K562 (cell line): ENCODE results near the gene CRABP2. TPM values are rescaled to one million over a fixed set of nuclear protein-coding genes. Genes with fewer than 3 reads are reported as not detected.

Experiments
- ATAC-seq: fragments of 200-7000 bp; cut with Tn5 transposase; 3 replicates; pipeline ENCODE4 v1.9.1; 2020; ENCODE audit warnings: moderate library complexity
- BruUV-seq: library from RNA; stranded (reverse); fragments of 400-500 nt; replicated peaks from 2 replicates; lab custom pipeline; 2021; lab: Mats Ljungman, UMichigan
- CTCF ChIA-PET: fragments of 300-600 bp; formaldehyde crosslinking; extraction: SDS; loops from one replicate; lab custom pipeline; 2021; ENCODE audit warnings: low intra/inter-chr PET ratio; lab: Yijun Ruan, JAX
- POLR2A ChIA-PET: fragments of 300-600, 350-650 bp; sonication (Branson Sonifier 250); formaldehyde crosslinking; extraction: SDS; loops from one replicate; lab custom pipeline; 2021; ENCODE audit warnings: antibody characterized with exemption, inconsistent platforms; lab: Yijun Ruan, JAX
- DNase-seq, 4 experiments: peaks; one replicate each; pipeline versions ENCODE4 v3.0.0 to v3.0.0-alpha.2; 2011 to 2018; ENCODE audit warnings: low spot score in 3 of 4, mixed read lengths in 3 of 4; ENCODE audit errors: extremely low read depth in 1 of 4
- FAIRE-seq: peaks from 2 replicates; lab custom pipeline; 2011; peaks lifted over from hg19 to GRCh38; lab: Jason Lieb, UNC
- H2AFZ ChIP-seq: 2 replicates; pipeline ENCODE4 v1.6.0; 2011; ENCODE audit warnings: low read depth, low read length, control low read depth, inconsistent platforms
- H3K27ac ChIP-seq: fragments of 200-600 bp; 3 replicates; pipeline ENCODE4 v1.8.0; 2011; ENCODE audit warnings: low read depth, mild to moderate bottlenecking, control low read depth, inconsistent platforms, low read length, moderate library complexity, mixed read lengths; ENCODE audit errors: extremely low read depth
- H3K27me3 ChIP-seq, 2 experiments: fragments of 300-600 bp in 1 of 2; 2 replicates in 1 of 2; 3 replicates in 1 of 2; pipeline versions ENCODE4 v1.6.0 to v1.8.0; 2011; ENCODE audit warnings: inconsistent platforms in 2 of 2, low read length in 2 of 2, mild to moderate bottlenecking in 1 of 2, mixed read lengths in 1 of 2, moderate library complexity in 1 of 2; ENCODE audit not compliant: control insufficient read depth in 2 of 2, insufficient read depth in 2 of 2
- H3K36me3 ChIP-seq: fragments of 300-600 bp; 3 replicates; pipeline ENCODE4 v1.8.0; 2011; ENCODE audit warnings: mild to moderate bottlenecking, low read length, inconsistent platforms; ENCODE audit not compliant: control insufficient read depth, insufficient read depth
- H3K4me1 ChIP-seq, 2 experiments: fragments of 200-600 bp in 1 of 2; replicated peaks in 1 of 2; 2 replicates in 1 of 2; 3 replicates in 1 of 2; pipeline versions ENCODE4 v1.5.1 to v1.8.0; 2011; ENCODE audit warnings: inconsistent platforms in 2 of 2, low read length in 2 of 2, mild to moderate bottlenecking in 1 of 2, mixed read lengths in 1 of 2, moderate library complexity in 1 of 2; ENCODE audit not compliant: control insufficient read depth in 2 of 2, insufficient read depth in 2 of 2
- H3K4me2 ChIP-seq: 2 replicates; pipeline ENCODE4 v1.6.1; 2011; ENCODE audit warnings: low read length, control low read depth, inconsistent platforms, mixed read lengths; ENCODE audit not compliant: insufficient read depth
- H3K4me3 ChIP-seq: fragments of 200-600 bp; sonication (generic), shearing (Covaris generic); 2 replicates; pipeline ENCODE4 v1.5.1; 2016; ENCODE audit warnings: control low read depth, inconsistent platforms
- H3K79me2 ChIP-seq: fragments of 200-600 bp; 3 replicates; pipeline ENCODE4 v1.8.0; 2011; ENCODE audit warnings: low read length, inconsistent platforms; ENCODE audit not compliant: control insufficient read depth, insufficient read depth
- H3K9ac ChIP-seq, 2 experiments: 2 replicates each; pipeline versions ENCODE4 v1.6.0 to v1.6.1; 2011; ENCODE audit warnings: low read depth in 2 of 2, low read length in 2 of 2, control low read depth in 1 of 2, inconsistent platforms in 1 of 2, mild to moderate bottlenecking in 1 of 2, mixed read lengths in 1 of 2; ENCODE audit not compliant: insufficient read depth in 1 of 2
- H3K9me1 ChIP-seq: one replicate; pipeline ENCODE4 v1.6.0; 2011; ENCODE audit warnings: inconsistent platforms, mild to moderate bottlenecking, low read length, moderate library complexity; ENCODE audit not compliant: control insufficient read depth, insufficient read depth
- H3K9me3 ChIP-seq: replicated peaks from 2 replicates; pipeline ENCODE4 v1.5.1; 2011; ENCODE audit warnings: low read depth, low read length, inconsistent platforms; ENCODE audit not compliant: control insufficient read depth, insufficient read depth
- H4K20me1 ChIP-seq: replicated peaks from 2 replicates; pipeline ENCODE4 v1.6.1; 2011; ENCODE audit warnings: low read length, inconsistent platforms, mixed read lengths; ENCODE audit not compliant: control insufficient read depth, insufficient read depth
- CTCF ChIP-seq, 3 experiments: IDR thresholded peaks in 2 of 3; conservative IDR thresholded peaks in 1 of 3; 2 replicates each; pipeline ENCODE4 v1.5.1; 2011 to 2012; ENCODE audit warnings: low read length in 3 of 3, mild to moderate bottlenecking in 3 of 3, control low read depth in 2 of 3, improper control_type of control experiment in 1 of 3, inconsistent platforms in 1 of 3, low read depth in 1 of 3, mixed read lengths in 1 of 3, moderate library complexity in 1 of 3; ENCODE audit not compliant: insufficient read depth in 2 of 3
- FOSL1 ChIP-seq: fragments of 200-800 bp; sonication (Bioruptor generic); conservative IDR thresholded peaks from 2 replicates; pipeline ENCODE4 v1.6.1; 2016; ENCODE audit warnings: missing genetic modification characterization, missing compliant biosample characterization
- GABPB1 ChIP-seq: sonication (generic); formaldehyde crosslinking; IDR thresholded peaks from 2 replicates; pipeline ENCODE4 v1.8.0; 2022; ENCODE audit warnings: mild to moderate bottlenecking, missing genetic modification reagents
- HCFC1 ChIP-seq: IDR thresholded peaks from 2 replicates; pipeline ENCODE4 v1.6.1; 2012; ENCODE audit warnings: low read depth, low read length, improper control_type of control experiment
- JUND ChIP-seq, 2 experiments: IDR thresholded peaks; 2 replicates in 1 of 2; 3 replicates in 1 of 2; pipeline ENCODE4 v1.6.1; 2011; ENCODE audit warnings: borderline replicate concordance in 2 of 2, low read depth in 2 of 2, low read length in 2 of 2, improper control_type of control experiment in 1 of 2, missing biosample characterization in 1 of 2, missing genetic modification characterization in 1 of 2, missing genetic modification reagents in 1 of 2
- MYNN ChIP-seq, 2 experiments: sonication (generic); formaldehyde crosslinking in 1 of 2; IDR thresholded peaks; 2 replicates each; pipeline versions ENCODE4 v1.5.0 to v1.6.1; 2016 to 2020; ENCODE audit warnings: antibody characterized with exemption in 1 of 2, missing genetic modification reagents in 1 of 2
- NEUROD1 ChIP-seq: fragments of 150-350 bp; IDR thresholded peaks from 2 replicates; pipeline ENCODE4 v1.6.1; 2014; ENCODE audit warnings: borderline replicate concordance, low read length, low read depth; ENCODE audit not compliant: partially characterized antibody
- NR0B1 ChIP-seq: fragments of 450-650 bp; IDR thresholded peaks from one replicate; pipeline ENCODE4 v1.6.1; 2018; ENCODE audit warnings: mild to moderate bottlenecking, moderate library complexity; ENCODE audit not compliant: partially characterized antibody
- PYGO2 ChIP-seq: fragments of 450-650 bp; IDR thresholded peaks from 2 replicates; pipeline ENCODE4 v1.6.1; 2016; ENCODE audit warnings: mild to moderate bottlenecking, missing genetic modification characterization, moderate library complexity, missing compliant biosample characterization
- RAD21 ChIP-seq, 2 experiments: fragments of 250-450 bp in 1 of 2; fragments of 450-650 bp in 1 of 2; sonication (Bioruptor Pico) in 1 of 2; formaldehyde crosslinking in 1 of 2; IDR thresholded peaks in 1 of 2; conservative IDR thresholded peaks in 1 of 2; 2 replicates each; pipeline versions ENCODE4 v1.4.0 to v1.8.0; 2020 to 2022; ENCODE audit warnings: mild to moderate bottlenecking in 2 of 2, moderate library complexity in 1 of 2
- ZNF449 ChIP-seq: fragments of 250-450 bp; sonication (Bioruptor Pico); IDR thresholded peaks from 2 replicates; pipeline ENCODE4 v1.8.0; 2022; ENCODE audit warnings: moderate library complexity, mild to moderate bottlenecking, inconsistent platforms
- WGBS: fragments of 100-300 bp; shearing (Covaris generic); methylation state at CpG from one replicate; pipeline ENCODE4 v1.1.6; 2016; ENCODE audit warnings: low coverage, mixed read lengths; ENCODE audit not compliant: insufficient coverage; ENCODE audit errors: missing lambda C conversion rate; 5-methylcytosine and 5-hydroxymethylcytosine counted together
- in situ Hi-C: fragments of 300-500 bp; cut with MboI; formaldehyde crosslinking; loops from 4 replicates; pipeline ENCODE4 v1.15.0; 2018; ENCODE audit warnings: inconsistent platforms, mixed read lengths
- intact Hi-C: fragments of 100-400 bp; cut with micrococcal nuclease; formaldehyde crosslinking; loops from 2 replicates; pipeline ENCODE4 v1.14.2; 2022
- polyA plus RNA-seq, 8 experiments: library from polyadenylated mRNA; depleted of rRNA in 4 of 8; stranded (reverse) in 5 of 8; unstranded in 3 of 8; fragments of >200 nt; fragmentation: Nextera tagmentation in 2 of 8; fragmentation: Illumina TruSeq in 1 of 8; extraction: Ambion mirVana in 2 of 8; extraction: Trizol in 1 of 8; gene quantifications; 2 replicates each; pipeline versions ENCODE4 v1.2.1 to v1.2.3, GENCODE V29; 2011 to 2014; ENCODE audit warnings: inconsistent platforms in 1 of 8, missing spikeins in 1 of 8
- total RNA-seq, 7 experiments: library from RNA; depleted of rRNA in 6 of 7; stranded (reverse); fragments of >200 nt in 6 of 7; fragmentation: Illumina TruSeq in 2 of 7; extraction: Trizol in 2 of 7; gene quantifications; 2 replicates each; pipeline versions ENCODE4 v1.2.1 to v1.2.3, GENCODE V29; 2011 to 2021; ENCODE audit warnings: low replicate concordance in 1 of 7

CRABP2 gene
- total and polyA plus RNA-seq, 9 of the 15 experiments (the other 6 are each of a cell fraction or from before 2014, with no cell fraction given): 0.30 to 2.5 (median 0.82) TPM

- peak; percentile 63; the same call in 1 of the 2 replicates for TF ChIP-seq MYNN (IDR thresholded peaks at IDR 0.05)
- no peak for TF ChIP-seq MYNN (CRISPR knock-in tag; IDR thresholded peaks at IDR 0.05)
Observed at GRCh38 chr1:156689035-156689952, 16.1 kb downstream of the CRABP2 start (continued).

GRCh38 chr1:156684227-156684782 lies 21.1 kb downstream of the CRABP2 start:
- WGBS: 8% methylated on average over 5 of the region's 5 CpGs
- in situ Hi-C loops: no loop called here
- BruUV-seq: no TSS peak
- intact Hi-C loops: no loop called here
- no peak overlapping the region for H3K4me2 ChIP-seq
- FAIRE-seq (no peak), DNase-seq (peak in 1 of 4 experiments; percentile 25), ATAC-seq (0 out of 3 replicates have a peak, but pooled peaks have one; percentile 20)
- no peak overlapping the region for H2AFZ ChIP-seq
- H3K9me1 ChIP-seq: no peaks in the 10 kb centered on the region
- POLR2A ChIA-PET: interaction anchor here (0.5 to 1.3 kb wide), 4 partner anchors 9 to 41 kb away, joined by 3 to 9 read pairs (median 4); no protein-coding TSS in a partner anchor
- H3K9me3 ChIP-seq: no peaks in the 10 kb centered on the region
- no peak overlapping the region for H3K27ac ChIP-seq
- H3K4me1 ChIP-seq: peaks cover 4 to 7% of the 10 kb centered on the region in 2 experiments; a peak in 3 of 5 replicates
- no peak overlapping the region for H3K4me3 ChIP-seq
- H3K27me3 ChIP-seq: peaks cover 6 to 9% of the 10 kb centered on the region in 2 experiments; a peak in 4 of 5 replicates
- no peaks in the 10 kb centered on the region for H4K20me1 ChIP-seq
- H3K9ac ChIP-seq: no peak overlapping the region
- CTCF ChIA-PET: interaction anchor here (1.4 kb wide), 1 partner anchor 42 kb away, joined by 9 read pairs; no protein-coding TSS in a partner anchor
- no peaks in the 10 kb centered on the region for H3K79me2 ChIP-seq
- no peaks in the 10 kb centered on the region for H3K36me3 ChIP-seq
- no peak for TF ChIP-seq HCFC1
- no peak for TF ChIP-seq NEUROD1
- peak; percentile 69 for TF ChIP-seq FOSL1 (tag)
- no peak for TF ChIP-seq JUND (IDR thresholded peaks at IDR 0.05; ENCODE audit: borderline replicate concordance, low read depth, low read length)
- no peak for TF ChIP-seq JUND (tag; IDR thresholded peaks at IDR 0.05; ENCODE audit: borderline replicate concordance, low read depth, low read length)
- no peak for TF ChIP-seq PYGO2 (tag)
- no peak for TF ChIP-seq NR0B1
- TF ChIP-seq ZNF449 (CRISPR knock-in tag): no peak
- no peak for TF ChIP-seq GABPB1 (CRISPR knock-in tag)
- peak; percentile 24 to 51 (median 43); a peak in 4 of 6 replicates for TF ChIP-seq CTCF (IDR thresholded peaks at IDR 0.05 in 2 of 3, conservative IDR thresholded peaks at IDR 0.05 in 1 of 3; ENCODE audit: insufficient read depth in 2 of 3, low read depth in 1 of 3, low read length in 3 of 3)
- peak in 1 of 2 experiments; percentile 55; a peak in 2 of 4 replicates for TF ChIP-seq RAD21 (CRISPR knock-in tag; conservative IDR thresholded peaks at IDR 0.05 in 1 of 2, IDR thresholded peaks at IDR 0.05 in 1 of 2)
